Measurements from ENCODE around the gene APOO. TPM values are rescaled to one million over a fixed set of nuclear protein-coding genes. Genes with fewer than 3 reads are reported as not detected.

Gene APOO
- total RNA-seq, 1 experiment from 2014 or later, result 34.5 TPM

DNA sequence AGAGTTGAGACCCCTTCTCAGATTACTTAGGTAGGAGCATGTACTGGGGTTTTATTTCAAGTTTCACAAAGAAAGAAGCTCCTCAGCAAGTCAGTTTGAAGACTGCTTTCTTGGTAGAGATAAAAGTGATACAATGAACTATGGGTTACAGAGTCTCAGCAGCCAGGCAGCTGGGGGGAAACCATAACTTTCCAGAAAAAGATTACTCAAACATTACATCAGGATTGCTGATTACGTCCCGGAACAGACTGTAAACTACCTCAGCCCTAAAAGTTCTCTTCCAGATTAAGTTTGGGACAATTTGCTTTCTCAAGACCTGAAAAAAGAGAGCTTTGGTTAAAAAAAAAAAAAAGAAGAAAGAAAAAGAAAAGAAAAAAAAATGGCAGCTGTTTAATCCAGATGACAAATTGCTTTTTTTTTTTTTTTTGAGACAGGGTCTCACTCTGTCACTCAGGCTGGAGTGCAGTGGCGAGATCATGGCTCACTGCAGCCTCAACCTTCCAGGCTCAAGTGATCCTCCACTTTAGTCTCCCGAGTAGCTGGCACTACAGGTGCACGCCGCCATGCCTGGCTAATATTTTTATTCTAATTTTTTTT, 108.2 kb downstream of the APOO start:
- ChIA-PET RAD21 (ENCODE audit: low non-redundant PET in 1 of 2, low total read pairs in 2 of 2, uncharacterized antibody in 2 of 2, unreplicated experiment in 2 of 2) (no interaction called here), POLR2A (interaction anchor here (1.2 to 2.2 kb wide), 3 partner anchors 14 to 20 kb away, joined by 3 to 17 read pairs (median 4); partner anchors contain the start of gene SAT1), CTCF (no interaction called here)
- intact Hi-C loops (cut with micrococcal nuclease), result no loop called here
- Histone ChIP-seq H2AFZ (ENCODE audit: low read depth, low read length, poor library complexity, severe bottlenecking) (no peak overlapping the region), H3K9me3 (ENCODE audit: control insufficient read depth in 1 of 2, insufficient read depth in 1 of 2, low read depth in 1 of 2, low read length in 2 of 2) (no peaks in the 10 kb centered on the region), H3K4me1 (ENCODE audit: control insufficient read depth in 1 of 2, insufficient read depth in 2 of 2, low read length in 2 of 2) (peaks cover 51 to 55% of the 10 kb centered on the region in 2 experiments), H3K27me3 (ENCODE audit: insufficient read depth, low read length) (no peaks in the 10 kb centered on the region), H3K9ac (ENCODE audit: low read length) (no peak overlapping the region), H4K20me1 (ENCODE audit: insufficient read depth) (no peaks in the 10 kb centered on the region), H3K27ac (ENCODE audit: low read depth, low read length) (peak overlapping the region; percentile 78), H3K9me2 (ENCODE audit: insufficient read depth) (no peaks in the 10 kb centered on the region), H3K4me3 (replicated peaks in 1 of 2; ENCODE audit: low read depth in 1 of 2, low read length in 2 of 2) (no peak overlapping the region), H3K4me2 (ENCODE audit: low read length) (no peak overlapping the region), H3K36me3 (ENCODE audit: control insufficient read depth in 1 of 2, insufficient read depth in 2 of 2, low read length in 2 of 2) (no peaks in the 10 kb centered on the region), H3K79me2 (ENCODE audit: insufficient read depth, low read length) (no peaks in the 10 kb centered on the region)
- no peak for ATAC-seq
- TF ChIP-seq, protein P1, sequence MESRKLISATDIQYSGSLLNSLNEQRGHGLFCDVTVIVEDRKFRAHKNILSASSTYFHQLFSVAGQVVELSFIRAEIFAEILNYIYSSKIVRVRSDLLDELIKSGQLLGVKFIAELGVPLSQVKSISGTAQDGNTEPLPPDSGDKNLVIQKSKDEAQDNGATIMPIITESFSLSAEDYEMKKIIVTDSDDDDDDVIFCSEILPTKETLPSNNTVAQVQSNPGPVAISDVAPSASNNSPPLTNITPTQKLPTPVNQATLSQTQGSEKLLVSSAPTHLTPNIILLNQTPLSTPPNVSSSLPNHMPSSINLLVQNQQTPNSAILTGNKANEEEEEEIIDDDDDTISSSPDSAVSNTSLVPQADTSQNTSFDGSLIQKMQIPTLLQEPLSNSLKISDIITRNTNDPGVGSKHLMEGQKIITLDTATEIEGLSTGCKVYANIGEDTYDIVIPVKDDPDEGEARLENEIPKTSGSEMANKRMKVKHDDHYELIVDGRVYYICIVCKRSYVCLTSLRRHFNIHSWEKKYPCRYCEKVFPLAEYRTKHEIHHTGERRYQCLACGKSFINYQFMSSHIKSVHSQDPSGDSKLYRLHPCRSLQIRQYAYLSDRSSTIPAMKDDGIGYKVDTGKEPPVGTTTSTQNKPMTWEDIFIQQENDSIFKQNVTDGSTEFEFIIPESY (IDR thresholded peaks at IDR 0.05; ENCODE audit: extremely low read depth, insufficient replicate concordance, low read length), result no peak
- TF ChIP-seq POLR2A (IDR thresholded peaks at IDR 0.05; ENCODE audit: borderline replicate concordance, extremely low read depth, insufficient read depth, insufficient read length) (no peak), JUND (IDR thresholded peaks at IDR 0.05) (no peak), EZH2phosphoT487 (IDR thresholded peaks at IDR 0.05; ENCODE audit: borderline replicate concordance) (no peak), POLR2AphosphoS5 (IDR thresholded peaks at IDR 0.05; ENCODE audit: low read depth, low read length) (no peak), SP1 (IDR thresholded peaks at IDR 0.05; ENCODE audit: low read depth) (no peak), ZNF274 (IDR thresholded peaks at IDR 0.05; ENCODE audit: low read depth, low read length) (no peak), EZH2 (IDR thresholded peaks at IDR 0.05) (no peak)
- TF ChIP-seq, protein P2, sequence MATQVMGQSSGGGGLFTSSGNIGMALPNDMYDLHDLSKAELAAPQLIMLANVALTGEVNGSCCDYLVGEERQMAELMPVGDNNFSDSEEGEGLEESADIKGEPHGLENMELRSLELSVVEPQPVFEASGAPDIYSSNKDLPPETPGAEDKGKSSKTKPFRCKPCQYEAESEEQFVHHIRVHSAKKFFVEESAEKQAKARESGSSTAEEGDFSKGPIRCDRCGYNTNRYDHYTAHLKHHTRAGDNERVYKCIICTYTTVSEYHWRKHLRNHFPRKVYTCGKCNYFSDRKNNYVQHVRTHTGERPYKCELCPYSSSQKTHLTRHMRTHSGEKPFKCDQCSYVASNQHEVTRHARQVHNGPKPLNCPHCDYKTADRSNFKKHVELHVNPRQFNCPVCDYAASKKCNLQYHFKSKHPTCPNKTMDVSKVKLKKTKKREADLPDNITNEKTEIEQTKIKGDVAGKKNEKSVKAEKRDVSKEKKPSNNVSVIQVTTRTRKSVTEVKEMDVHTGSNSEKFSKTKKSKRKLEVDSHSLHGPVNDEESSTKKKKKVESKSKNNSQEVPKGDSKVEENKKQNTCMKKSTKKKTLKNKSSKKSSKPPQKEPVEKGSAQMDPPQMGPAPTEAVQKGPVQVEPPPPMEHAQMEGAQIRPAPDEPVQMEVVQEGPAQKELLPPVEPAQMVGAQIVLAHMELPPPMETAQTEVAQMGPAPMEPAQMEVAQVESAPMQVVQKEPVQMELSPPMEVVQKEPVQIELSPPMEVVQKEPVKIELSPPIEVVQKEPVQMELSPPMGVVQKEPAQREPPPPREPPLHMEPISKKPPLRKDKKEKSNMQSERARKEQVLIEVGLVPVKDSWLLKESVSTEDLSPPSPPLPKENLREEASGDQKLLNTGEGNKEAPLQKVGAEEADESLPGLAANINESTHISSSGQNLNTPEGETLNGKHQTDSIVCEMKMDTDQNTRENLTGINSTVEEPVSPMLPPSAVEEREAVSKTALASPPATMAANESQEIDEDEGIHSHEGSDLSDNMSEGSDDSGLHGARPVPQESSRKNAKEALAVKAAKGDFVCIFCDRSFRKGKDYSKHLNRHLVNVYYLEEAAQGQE (IDR thresholded peaks at IDR 0.05; ENCODE audit: low read depth), result no peak
- no TSS peak for BruUV-seq (replicated peaks)
- DNase-seq (ENCODE audit: low read depth, low spot score), result no peak

Data from HCT116 (cell line).